ENCODE measurements around the gene PDE11A. TPM values are rescaled to one million over a fixed set of nuclear protein-coding genes. Genes with fewer than 3 reads are reported as not detected.

PDE11A gene
- total RNA-seq, 1 experiment from 2014 or later: 0.61 TPM

- Histone ChIP-seq H3K36me3 (ENCODE audit: control insufficient read depth in 1 of 2, insufficient read depth in 2 of 2, low read length in 2 of 2) (no peaks in the 10 kb centered on the region), H3K9ac (ENCODE audit: low read length) (no peak overlapping the region), H3K9me2 (ENCODE audit: insufficient read depth) (no peaks in the 10 kb centered on the region), H3K27me3 (ENCODE audit: insufficient read depth, low read length) (no peaks in the 10 kb centered on the region), H3K4me2 (ENCODE audit: low read length) (no peak overlapping the region), H3K9me3 (ENCODE audit: control insufficient read depth in 1 of 2, insufficient read depth in 1 of 2, low read depth in 1 of 2, low read length in 2 of 2) (no peaks in the 10 kb centered on the region), H3K4me1 (ENCODE audit: control insufficient read depth in 1 of 2, insufficient read depth in 2 of 2, low read length in 2 of 2) (no peaks in the 10 kb centered on the region), H4K20me1 (ENCODE audit: insufficient read depth) (no peaks in the 10 kb centered on the region), H3K27ac (ENCODE audit: low read depth, low read length) (no peak overlapping the region), H3K4me3 (replicated peaks in 1 of 2; ENCODE audit: low read depth in 1 of 2, low read length in 2 of 2) (no peak overlapping the region), H2AFZ (ENCODE audit: low read depth, low read length, poor library complexity, severe bottlenecking) (no peak overlapping the region), H3K79me2 (ENCODE audit: insufficient read depth, low read length) (no peaks in the 10 kb centered on the region)
- DNase-seq (ENCODE audit: low read depth, low spot score) (no peak), ATAC-seq (no peak)
- no TSS peak for BruUV-seq (replicated peaks)
- RAD21 ChIA-PET (ENCODE audit: low non-redundant PET in 1 of 2, low total read pairs in 2 of 2, uncharacterized antibody in 2 of 2, unreplicated experiment in 2 of 2): interaction anchor here in 1 of 2 experiments (0.7 kb wide), 1 partner anchor 38 kb away, joined by 3 read pairs; no protein-coding TSS in a partner anchor
- TF ChIP-seq CBX3 (IDR thresholded peaks at IDR 0.05; ENCODE audit: low read depth): no peak
- no peak for TF ChIP-seq SP1 (IDR thresholded peaks at IDR 0.05; ENCODE audit: low read depth)
- no peak for TF ChIP-seq FOSL1 (IDR thresholded peaks at IDR 0.05; ENCODE audit: low read depth)
- no peak for TF ChIP-seq SRF (IDR thresholded peaks at IDR 0.05; ENCODE audit: low read depth)
- TF ChIP-seq ZNF274 (IDR thresholded peaks at IDR 0.05; ENCODE audit: low read depth, low read length): no peak
- no peak for TF ChIP-seq POLR2AphosphoS5 (IDR thresholded peaks at IDR 0.05; ENCODE audit: low read depth, low read length)
- TF ChIP-seq MAX (IDR thresholded peaks at IDR 0.05): no peak
- no peak for TF ChIP-seq ATF3 (IDR thresholded peaks at IDR 0.05)
- no peak for TF ChIP-seq REST (IDR thresholded peaks at IDR 0.05; ENCODE audit: low read depth)
- no peak for TF ChIP-seq ELF1 (IDR thresholded peaks at IDR 0.05; ENCODE audit: borderline replicate concordance, low read depth)
- TF ChIP-seq YY1 (IDR thresholded peaks at IDR 0.05; ENCODE audit: extremely low read depth, insufficient replicate concordance, low read depth, low read length): no peak
- TF ChIP-seq EZH2 (IDR thresholded peaks at IDR 0.05): no peak
- TF ChIP-seq RAD21 (IDR thresholded peaks at IDR 0.05; ENCODE audit: low read depth): no peak
- no peak for TF ChIP-seq ZFX (IDR thresholded peaks at IDR 0.05)
- TF ChIP-seq TCF7L2 (IDR thresholded peaks at IDR 0.05; ENCODE audit: borderline replicate concordance, extremely low read depth, insufficient read depth, insufficient read length): no peak
- TF ChIP-seq CEBPB (IDR thresholded peaks at IDR 0.05; ENCODE audit: low read depth): no peak
- TF ChIP-seq EZH2phosphoT487 (IDR thresholded peaks at IDR 0.05; ENCODE audit: borderline replicate concordance): no peak
- TF ChIP-seq ZBTB33 (IDR thresholded peaks at IDR 0.05; ENCODE audit: extremely low read depth, insufficient replicate concordance, low read length): no peak
- CTCF ChIA-PET: no interaction called here
- POLR2A ChIA-PET: no interaction called here
- intact Hi-C loops (cut with micrococcal nuclease): no loop called here
Observed at GRCh38 chr2:178002038-178002437, 70.5 kb downstream of the PDE11A start.
